ENCODE data around the gene VPS4A. TPM values are rescaled to one million over a fixed set of nuclear protein-coding genes. Genes with fewer than 3 reads are reported as not detected.
"Not testable (repeated sequence)": the region's sequence is repeated elsewhere in the genome, so short reads cannot be mapped to it uniquely, and the experiment has no call there.

Gene VPS4A
- total RNA-seq, 2 experiments from 2014 or later: 32.1 to 33.0 TPM

DNA sequence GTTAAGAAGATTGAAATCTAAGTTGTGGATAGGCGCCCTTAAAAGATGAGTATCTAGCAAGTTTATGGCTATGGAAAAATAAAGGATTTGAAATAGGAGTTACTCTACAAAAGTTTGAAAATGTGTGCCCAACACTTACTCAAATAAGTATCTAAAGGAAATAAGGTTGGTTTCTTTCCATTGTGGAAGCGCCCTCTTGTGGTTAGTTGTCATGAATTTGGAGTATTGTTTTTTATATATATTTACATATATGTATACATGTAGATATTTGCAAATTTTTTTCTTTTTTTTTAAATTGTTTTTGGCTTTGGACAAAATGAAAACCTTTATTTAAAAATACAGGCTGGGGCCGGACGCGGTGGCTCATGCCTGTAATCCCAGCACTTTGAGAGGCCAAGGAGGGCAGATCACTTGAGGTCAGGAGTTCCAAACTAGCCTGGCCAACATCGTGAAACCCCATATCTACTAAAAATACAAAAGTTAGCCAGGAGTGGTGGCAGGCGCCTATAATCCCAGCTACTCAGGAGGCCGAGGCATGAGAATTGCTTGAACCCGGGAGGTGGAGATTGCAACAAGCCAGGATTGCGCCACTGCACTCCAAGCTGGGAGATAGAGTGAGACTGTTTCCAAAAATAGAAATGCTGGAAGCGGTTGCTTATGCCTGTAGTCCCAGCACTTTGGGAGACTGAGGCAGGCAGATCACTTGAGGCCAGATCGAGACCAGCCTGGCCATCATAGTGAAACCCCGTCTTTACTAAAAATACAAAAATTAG, 24.0 kb upstream of the VPS4A start:
- H3K9me3 Mint-ChIP-seq: no peaks in the 10 kb centered on the region
- no peaks in the 10 kb centered on the region for H3K27me3 Mint-ChIP-seq
- H3K36me3 Mint-ChIP-seq: peaks cover 1% of the 10 kb centered on the region
- H3K4me3 Mint-ChIP-seq: no peak overlapping the region
- CTCF ChIA-PET: interaction anchor here (0.7 to 3.4 kb wide), 12 partner anchors 13 to 439 kb away, joined by 3 to 43 read pairs (median 6); no protein-coding TSS in a partner anchor
- H3K4me1 Mint-ChIP-seq (ENCODE audit: low read depth): peaks cover 3% of the 10 kb centered on the region
- H3K27ac Mint-ChIP-seq: peak overlapping the region; percentile 29
- DNase-seq: no peak
- POLR2A ChIA-PET: interaction anchor here (0.7 kb wide), 1 partner anchor 99 kb away, joined by 3 read pairs; no protein-coding TSS in a partner anchor
- intact Hi-C loops (cut with micrococcal nuclease): loop anchor here (1.0 to 5.0 kb wide), 3 partner anchors 120 to 758 kb away; no protein-coding TSS in a partner anchor

DNA sequence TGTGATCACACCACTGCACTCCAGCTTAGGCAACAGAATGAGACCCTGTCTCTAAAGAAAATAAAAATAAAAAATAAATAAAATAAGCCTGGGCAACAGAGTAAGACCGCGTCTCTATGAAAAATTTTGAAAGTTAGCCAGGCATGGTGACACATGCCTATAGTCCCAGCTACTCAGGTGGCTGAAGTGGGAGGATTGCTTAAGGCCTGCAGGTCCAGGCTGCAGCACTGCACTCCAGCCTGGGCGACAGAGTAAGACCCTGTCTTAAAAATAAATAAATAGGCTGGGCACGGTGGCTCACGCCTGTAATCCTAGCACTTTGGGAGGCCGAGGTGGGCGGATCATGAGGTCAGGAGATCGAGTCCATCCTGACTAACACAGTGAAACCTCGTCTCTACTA, 19.5 kb upstream of the VPS4A start:
- DNase-seq; H3K4me3 Mint-ChIP-seq; H3K4me1 Mint-ChIP-seq (ENCODE audit: low read depth); H3K27ac Mint-ChIP-seq; intact Hi-C loops (cut with micrococcal nuclease); CTCF ChIA-PET; H3K9me3 Mint-ChIP-seq; H3K36me3 Mint-ChIP-seq; H3K27me3 Mint-ChIP-seq: not testable (repeated sequence)
- POLR2A ChIA-PET: interaction anchor here (1.0 kb wide), 1 partner anchor 25 kb away, joined by 3 read pairs; no protein-coding TSS in a partner anchor

DNA sequence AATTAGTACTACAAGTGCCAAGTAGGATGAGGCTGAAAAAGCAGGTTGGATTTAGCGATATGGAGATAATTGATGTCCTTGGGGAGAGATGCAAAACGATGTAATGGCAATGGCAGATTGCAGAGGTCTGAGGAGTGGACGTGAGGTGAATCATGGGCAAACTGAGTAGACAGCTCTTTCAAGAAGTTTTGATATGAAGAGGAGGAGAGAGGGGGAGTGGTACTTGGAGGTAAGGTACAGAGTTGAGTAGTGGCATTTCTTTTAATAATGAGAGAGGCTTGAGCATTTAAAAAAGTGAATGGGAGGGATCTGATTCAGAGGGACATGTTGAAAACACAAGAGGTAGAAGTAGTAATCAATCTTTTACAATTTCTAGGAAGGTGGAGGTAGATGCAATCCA, 17.7 kb upstream of the VPS4A start:
- ChIA-PET POLR2A (no interaction called here), CTCF (interaction anchor here (1.4 kb wide), 1 partner anchor 370 kb away, joined by 3 read pairs; no protein-coding TSS in a partner anchor)
- DNase-seq: no peak
- intact Hi-C loops (cut with micrococcal nuclease): no loop called here
- peaks cover 4% of the 10 kb centered on the region for H3K36me3 Mint-ChIP-seq
- H3K9me3 Mint-ChIP-seq: no peaks in the 10 kb centered on the region
- H3K4me3 Mint-ChIP-seq: no peak overlapping the region
- peaks cover 7% of the 10 kb centered on the region for H3K4me1 Mint-ChIP-seq (ENCODE audit: low read depth)
- H3K27me3 Mint-ChIP-seq: no peaks in the 10 kb centered on the region
- no peak overlapping the region for H3K27ac Mint-ChIP-seq

DNA sequence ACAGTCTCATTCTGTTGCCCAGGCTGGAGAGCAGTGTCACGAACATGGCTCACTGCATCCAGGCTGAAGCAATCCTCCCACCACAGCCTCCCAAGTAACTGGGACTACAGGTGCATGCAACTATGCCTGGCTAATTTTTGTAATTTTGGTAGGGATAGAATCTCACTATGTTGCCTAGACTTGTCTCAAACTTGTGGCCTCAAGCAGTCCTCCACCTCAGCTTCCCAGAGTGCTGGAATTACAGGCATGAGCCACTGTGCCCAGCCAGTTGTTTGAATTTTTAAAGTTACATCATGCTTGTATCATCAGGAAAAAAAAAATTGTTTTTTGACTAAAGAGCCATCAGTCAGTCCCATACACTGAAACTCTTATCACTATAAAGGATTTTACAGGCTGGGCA, 17.1 kb upstream of the VPS4A start:
- peaks cover 7% of the 10 kb centered on the region for H3K4me1 Mint-ChIP-seq (ENCODE audit: low read depth)
- H3K4me3 Mint-ChIP-seq: no peak overlapping the region
- DNase-seq: no peak
- CTCF ChIA-PET: no interaction called here
- intact Hi-C loops (cut with micrococcal nuclease): no loop called here
- no peaks in the 10 kb centered on the region for H3K9me3 Mint-ChIP-seq
- no peak overlapping the region for H3K27ac Mint-ChIP-seq
- peaks cover 4% of the 10 kb centered on the region for H3K36me3 Mint-ChIP-seq
- POLR2A ChIA-PET: no interaction called here
- no peaks in the 10 kb centered on the region for H3K27me3 Mint-ChIP-seq

DNA sequence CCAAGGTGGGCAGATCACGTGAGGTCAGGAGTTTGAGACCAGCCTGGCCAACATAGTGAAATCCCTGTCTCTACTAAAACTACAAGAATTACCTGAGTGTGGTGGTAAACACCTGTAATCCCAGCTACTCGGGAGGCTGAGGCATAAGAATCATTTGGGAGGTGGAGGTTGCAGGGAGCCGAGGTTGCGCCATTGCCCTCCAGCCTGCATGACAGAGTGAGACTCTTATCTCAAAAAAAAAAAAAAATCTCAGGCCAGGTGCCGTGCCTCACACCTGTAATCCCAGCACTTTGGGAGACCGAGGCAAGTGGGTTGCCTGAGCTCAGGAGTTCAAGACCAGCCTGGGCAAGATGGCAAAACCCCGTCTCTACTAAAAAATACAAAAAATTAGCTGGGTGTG, 14.4 kb upstream of the VPS4A start:
- H3K9me3 Mint-ChIP-seq; H3K36me3 Mint-ChIP-seq; H3K4me1 Mint-ChIP-seq (ENCODE audit: low read depth); H3K4me3 Mint-ChIP-seq; DNase-seq; intact Hi-C loops (cut with micrococcal nuclease); POLR2A ChIA-PET; H3K27me3 Mint-ChIP-seq; CTCF ChIA-PET; H3K27ac Mint-ChIP-seq: not testable (repeated sequence)

DNA sequence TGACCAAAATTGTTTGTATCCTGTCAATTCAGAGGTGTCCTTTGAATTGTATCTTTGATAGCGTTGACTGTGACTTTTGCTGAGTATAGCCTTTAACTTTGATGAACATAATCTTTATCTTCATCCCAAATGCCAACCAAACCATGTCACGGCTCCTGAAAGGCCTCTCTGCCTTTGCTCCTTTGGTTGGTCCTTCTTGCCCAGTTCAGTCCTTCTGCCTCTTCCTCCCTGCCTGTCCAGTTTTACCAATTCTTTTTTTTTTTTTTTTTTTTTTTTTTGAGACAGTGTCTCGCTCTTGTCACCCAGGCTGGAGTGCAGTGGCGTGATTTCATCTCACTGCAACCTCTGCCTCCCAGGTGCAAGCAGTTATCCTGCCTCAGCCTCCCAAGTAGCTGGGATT, 12.9 kb upstream of the VPS4A start:
- intact Hi-C loops (cut with micrococcal nuclease): no loop called here
- Mint-ChIP-seq H3K27ac (no peak overlapping the region), H3K4me1 (ENCODE audit: low read depth) (peaks cover 4% of the 10 kb centered on the region), H3K36me3 (peaks cover 8% of the 10 kb centered on the region), H3K4me3 (no peak overlapping the region), H3K9me3 (no peaks in the 10 kb centered on the region), H3K27me3 (no peaks in the 10 kb centered on the region)
- ChIA-PET CTCF (no interaction called here), POLR2A (no interaction called here)
- no peak for DNase-seq

DNA sequence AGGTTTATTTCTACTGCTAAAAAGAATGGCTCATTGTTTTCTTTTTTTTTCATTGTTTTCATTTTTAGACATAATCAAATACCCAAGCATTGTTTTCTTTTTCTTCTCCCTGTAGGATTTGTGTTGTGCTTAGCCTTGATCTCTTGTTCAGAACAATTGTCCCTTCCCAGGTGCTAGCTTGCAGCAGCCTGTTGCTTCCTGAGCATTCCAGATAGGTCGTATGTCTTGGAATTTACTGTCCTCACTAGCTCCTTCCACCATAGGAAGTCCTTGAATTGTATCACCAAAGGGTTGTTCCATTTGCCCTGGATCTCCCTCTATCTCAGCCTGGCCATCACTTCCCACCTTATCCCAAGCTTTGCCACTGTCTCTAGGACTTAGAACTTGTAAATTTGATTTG, 10.0 kb upstream of the VPS4A start:
- Mint-ChIP-seq H3K4me1 (ENCODE audit: low read depth) (no peaks in the 10 kb centered on the region), H3K36me3 (peaks cover 8% of the 10 kb centered on the region), H3K27ac (no peak overlapping the region), H3K9me3 (no peaks in the 10 kb centered on the region), H3K4me3 (no peak overlapping the region), H3K27me3 (no peaks in the 10 kb centered on the region)
- ChIA-PET POLR2A (no interaction called here), CTCF (no interaction called here)
- DNase-seq: no peak
- intact Hi-C loops (cut with micrococcal nuclease): no loop called here

DNA sequence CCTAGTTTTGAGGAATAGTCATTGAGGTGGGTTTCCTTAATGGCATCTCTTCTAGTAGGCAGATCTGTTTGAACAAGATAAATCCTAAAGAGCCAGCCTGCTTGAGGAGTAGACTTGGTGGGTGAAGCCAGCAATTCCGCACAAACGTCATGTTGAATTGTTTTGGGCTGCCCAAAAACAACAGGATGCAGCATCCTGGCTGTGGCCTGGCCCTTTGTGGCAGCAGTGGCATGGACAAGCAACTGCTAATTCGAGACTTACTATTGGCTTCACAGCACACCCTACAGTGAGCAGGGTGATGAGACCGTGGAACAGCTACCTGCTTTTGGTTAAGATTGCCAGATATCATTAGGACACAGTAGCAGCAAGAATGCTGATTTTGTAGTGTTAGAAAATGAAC, 9.3 kb upstream of the VPS4A start:
- Mint-ChIP-seq H3K27ac (no peak overlapping the region), H3K27me3 (no peaks in the 10 kb centered on the region), H3K36me3 (peaks cover 8% of the 10 kb centered on the region), H3K4me3 (no peak overlapping the region), H3K9me3 (no peaks in the 10 kb centered on the region), H3K4me1 (ENCODE audit: low read depth) (no peaks in the 10 kb centered on the region)
- CTCF ChIA-PET: interaction anchor here (1.3 kb wide), 1 partner anchor 152 kb away, joined by 3 read pairs; no protein-coding TSS in a partner anchor
- POLR2A ChIA-PET: interaction anchor here (0.6 kb wide), 1 partner anchor 405 kb away, joined by 3 read pairs; no protein-coding TSS in a partner anchor
- intact Hi-C loops (cut with micrococcal nuclease): no loop called here
- no peak for DNase-seq

DNA sequence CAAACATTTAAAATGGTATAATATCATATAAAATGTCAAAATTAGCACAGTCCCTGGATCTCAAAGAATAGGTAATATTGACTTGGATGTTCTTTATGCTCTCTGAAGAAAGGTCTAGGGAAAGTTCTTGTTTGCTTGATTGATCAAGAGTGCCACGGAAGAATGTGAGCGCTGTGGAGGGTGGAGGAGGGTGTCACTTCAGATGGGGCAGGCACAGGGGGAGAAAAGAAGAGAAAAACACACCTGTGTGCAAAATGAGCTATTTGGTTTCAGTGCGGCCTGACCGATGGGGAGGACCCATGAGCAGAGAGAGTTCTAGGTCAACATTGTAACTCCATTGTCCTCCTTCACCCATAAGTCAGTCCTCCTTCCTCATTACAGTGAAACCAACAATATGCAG, 8.8 kb upstream of the VPS4A start:
- peaks cover 8% of the 10 kb centered on the region for H3K36me3 Mint-ChIP-seq

DNA sequence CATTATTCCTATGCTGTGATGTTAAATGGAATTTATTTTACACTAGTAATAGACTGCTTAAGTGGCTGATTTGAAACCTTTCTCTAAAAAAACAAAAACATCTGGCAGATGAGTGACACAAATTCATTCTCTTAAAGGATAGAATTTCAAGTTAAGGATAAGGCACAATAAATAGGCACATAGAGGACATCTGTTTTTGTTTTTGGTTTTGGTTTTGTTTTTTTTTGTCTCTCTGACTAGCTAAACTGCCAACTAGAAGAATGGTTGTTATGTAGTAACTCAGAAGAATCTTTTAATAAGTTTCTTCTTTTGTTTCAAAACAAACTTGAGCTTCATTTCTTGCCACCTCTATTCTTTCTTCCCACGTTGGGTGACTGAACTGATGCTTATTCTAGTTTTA, 5.1 kb upstream of the VPS4A start:
- ChIA-PET CTCF (no interaction called here), POLR2A (no interaction called here)
- Mint-ChIP-seq H3K27me3 (no peaks in the 10 kb centered on the region), H3K36me3 (no peaks in the 10 kb centered on the region), H3K4me3 (no peak overlapping the region), H3K4me1 (ENCODE audit: low read depth) (peaks cover 7% of the 10 kb centered on the region), H3K9me3 (no peaks in the 10 kb centered on the region), H3K27ac (no peak overlapping the region)
- intact Hi-C loops (cut with micrococcal nuclease): no loop called here
- DNase-seq: no peak

More for the DNA sequence above, 8.8 kb upstream of the VPS4A start:
- DNase-seq: no peak
- no peak overlapping the region for H3K27ac Mint-ChIP-seq
- intact Hi-C loops (cut with micrococcal nuclease): no loop called here
- H3K9me3 Mint-ChIP-seq: no peaks in the 10 kb centered on the region
- H3K4me1 Mint-ChIP-seq (ENCODE audit: low read depth): no peaks in the 10 kb centered on the region
- no peak overlapping the region for H3K4me3 Mint-ChIP-seq
- POLR2A ChIA-PET: interaction anchor here (0.6 kb wide), 1 partner anchor 405 kb away, joined by 3 read pairs; no protein-coding TSS in a partner anchor
- no peaks in the 10 kb centered on the region for H3K27me3 Mint-ChIP-seq
- CTCF ChIA-PET: interaction anchor here (1.3 kb wide), 1 partner anchor 152 kb away, joined by 3 read pairs; no protein-coding TSS in a partner anchor

DNA sequence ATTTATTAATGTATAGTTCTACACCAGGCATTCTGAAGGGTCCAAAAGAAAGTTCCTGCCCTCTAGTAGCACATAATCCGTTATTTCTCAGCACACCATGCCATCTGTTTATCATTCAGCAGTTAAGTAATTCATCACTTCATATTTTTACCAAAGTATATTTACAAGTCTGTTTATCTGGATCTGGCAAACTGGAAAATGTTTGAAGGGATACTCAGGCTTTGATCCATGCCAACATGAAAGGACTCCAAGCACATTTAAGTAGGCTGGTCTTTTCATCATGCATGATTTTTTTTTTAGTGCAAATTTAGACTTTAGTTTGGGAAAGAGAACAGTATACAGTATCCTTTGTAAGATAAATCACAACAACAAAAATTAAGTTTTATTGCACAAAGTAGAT, 4.1 kb upstream of the VPS4A start:
- ChIA-PET POLR2A (no interaction called here), CTCF (no interaction called here)
- no peaks in the 10 kb centered on the region for H3K36me3 Mint-ChIP-seq
- no peak for DNase-seq
- H3K4me3 Mint-ChIP-seq: no peak overlapping the region
- no peak overlapping the region for H3K27ac Mint-ChIP-seq
- intact Hi-C loops (cut with micrococcal nuclease): no loop called here
- H3K4me1 Mint-ChIP-seq (ENCODE audit: low read depth): peaks cover 9% of the 10 kb centered on the region
- no peaks in the 10 kb centered on the region for H3K27me3 Mint-ChIP-seq
- no peaks in the 10 kb centered on the region for H3K9me3 Mint-ChIP-seq

DNA sequence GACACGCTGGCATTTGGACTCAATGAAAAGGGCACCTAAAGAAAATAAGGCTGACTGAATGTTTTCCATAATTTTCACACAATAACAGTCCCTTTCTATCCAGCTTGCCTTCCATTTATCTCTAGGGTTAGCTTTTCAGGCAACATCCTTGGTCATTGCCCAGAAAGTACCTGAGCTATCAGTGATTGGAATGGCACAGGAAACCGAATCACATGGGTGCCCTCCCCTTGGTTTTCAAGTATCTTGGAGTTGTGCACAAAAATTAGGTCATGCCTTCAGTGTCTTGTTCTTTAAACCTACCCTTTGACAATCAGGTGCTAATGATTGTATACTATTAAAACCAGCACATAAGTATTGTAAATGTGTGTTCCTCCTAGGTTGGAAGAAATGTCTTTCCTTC, 3.3 kb upstream of the VPS4A start:
- POLR2A ChIA-PET: no interaction called here
- no peak for DNase-seq
- CTCF ChIA-PET: no interaction called here
- Mint-ChIP-seq H3K9me3 (no peaks in the 10 kb centered on the region), H3K4me1 (ENCODE audit: low read depth) (peaks cover 12% of the 10 kb centered on the region), H3K27ac (no peak overlapping the region), H3K4me3 (no peak overlapping the region), H3K36me3 (no peaks in the 10 kb centered on the region), H3K27me3 (no peaks in the 10 kb centered on the region)
- intact Hi-C loops (cut with micrococcal nuclease): no loop called here

DNA sequence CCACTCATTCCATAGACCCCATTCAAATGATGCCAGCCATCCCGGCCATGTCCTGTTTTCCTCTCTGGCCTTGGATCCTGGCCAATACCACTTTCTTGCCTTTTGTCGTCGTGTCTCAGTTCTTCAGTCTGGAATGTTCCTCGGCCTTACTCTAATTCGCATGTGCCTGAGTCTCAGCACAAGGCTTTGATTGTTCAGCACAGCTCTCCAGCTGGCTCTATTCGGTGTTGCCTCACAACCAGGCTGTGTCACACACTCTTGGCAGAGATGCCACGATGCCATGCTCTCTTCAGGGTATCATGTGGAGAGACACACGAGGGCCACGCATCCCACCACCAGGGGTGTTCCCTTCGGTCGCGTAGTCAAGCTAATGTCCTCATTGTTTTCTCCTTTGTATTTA, 1.8 kb upstream of the VPS4A start:
- peaks cover 2% of the 10 kb centered on the region for H3K36me3 Mint-ChIP-seq
- H3K27ac Mint-ChIP-seq: no peak overlapping the region
- peaks cover 25% of the 10 kb centered on the region for H3K4me1 Mint-ChIP-seq (ENCODE audit: low read depth)
- ChIA-PET CTCF (no interaction called here), POLR2A (no interaction called here)
- no peaks in the 10 kb centered on the region for H3K27me3 Mint-ChIP-seq
- no peaks in the 10 kb centered on the region for H3K9me3 Mint-ChIP-seq
- intact Hi-C loops (cut with micrococcal nuclease): no loop called here
- no peak for DNase-seq
- H3K4me3 Mint-ChIP-seq: no peak overlapping the region
